ENCODE measurements around the gene ETS1. TPM values are rescaled to one million over a fixed set of nuclear protein-coding genes. Genes with fewer than 3 reads are reported as not detected.
"Not testable (repeated sequence)": the region's sequence is repeated elsewhere in the genome, so short reads cannot be mapped to it uniquely, and the experiment has no call there.

The ETS1 gene
- total RNA-seq, 4 donors from 2014 or later, result 23.6 to 56.7 (median 29.2) TPM

DNA sequence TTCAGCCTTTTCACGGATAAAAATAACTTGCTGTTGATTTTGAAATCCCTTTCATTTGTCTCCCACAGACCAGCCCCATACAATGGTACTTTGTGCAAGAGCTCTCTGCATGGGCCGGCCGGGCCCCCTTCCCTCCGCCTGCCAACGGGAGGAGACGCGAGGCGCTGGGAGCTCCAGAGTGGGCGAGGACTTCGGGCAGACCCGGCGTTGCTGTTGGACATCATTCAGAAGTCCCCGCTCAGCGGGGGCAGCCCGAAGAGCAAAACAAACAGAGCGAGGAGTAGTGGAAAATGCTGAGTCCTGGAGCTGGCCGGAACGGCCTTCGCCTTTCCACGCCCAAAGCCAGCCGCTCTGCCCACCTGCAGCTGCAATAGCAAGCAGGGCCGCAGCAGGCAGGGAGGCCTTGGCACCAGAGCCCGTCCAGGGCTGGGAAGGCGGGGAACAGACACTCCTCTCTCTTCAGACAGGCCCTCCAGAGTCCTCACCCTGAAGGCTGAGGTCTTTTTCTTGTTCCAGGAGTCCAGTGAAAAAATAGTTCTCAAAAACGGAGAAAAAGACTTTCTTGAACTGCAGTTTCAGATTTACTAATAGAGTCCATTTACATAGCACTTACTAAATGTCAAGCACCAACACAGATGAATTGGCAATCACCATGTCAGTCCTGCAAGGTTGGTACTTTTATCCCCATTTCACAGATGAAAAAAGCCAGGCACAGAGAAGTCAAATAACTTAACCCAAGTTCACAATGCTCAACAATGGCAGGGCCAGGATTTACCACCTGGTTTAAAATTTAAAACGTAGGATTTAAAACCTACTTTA lies 135.5 kb downstream of the ETS1 start:
- no peaks in the 10 kb centered on the region for H3K36me3 ChIP-seq
- WGBS, 2 donors (ENCODE audit: low coverage in 1 of 2), result 64 to 65% methylated on average over 14 to 26 of the region's 26 CpGs
- H3K9me3 ChIP-seq, result no peaks in the 10 kb centered on the region
- intact Hi-C loops (cut with DNase I; ENCODE audit: low total_unique reads), result no loop called here
- in situ Hi-C loops (cut with MboI; ENCODE audit: low pct_ligation_motif_present in 1 of 4, low pct_unique_long_range_greater_than_20kb in 1 of 4, low sequenced_read_pairs in 3 of 4), result loop anchor here in 1 of 4 donors (25.0 kb wide), 1 partner anchor 140 kb away; no protein-coding TSS in a partner anchor
- peak overlapping the region; percentile 37 to 67 (median 63) for H3K27ac ChIP-seq
- peaks cover 12 to 51% (median 32%) of the 10 kb centered on the region in 4 donors for H3K4me1 ChIP-seq
- TF ChIP-seq POLR2A (IDR thresholded peaks at IDR 0.05), result no peak
- TF ChIP-seq, protein P1, sequence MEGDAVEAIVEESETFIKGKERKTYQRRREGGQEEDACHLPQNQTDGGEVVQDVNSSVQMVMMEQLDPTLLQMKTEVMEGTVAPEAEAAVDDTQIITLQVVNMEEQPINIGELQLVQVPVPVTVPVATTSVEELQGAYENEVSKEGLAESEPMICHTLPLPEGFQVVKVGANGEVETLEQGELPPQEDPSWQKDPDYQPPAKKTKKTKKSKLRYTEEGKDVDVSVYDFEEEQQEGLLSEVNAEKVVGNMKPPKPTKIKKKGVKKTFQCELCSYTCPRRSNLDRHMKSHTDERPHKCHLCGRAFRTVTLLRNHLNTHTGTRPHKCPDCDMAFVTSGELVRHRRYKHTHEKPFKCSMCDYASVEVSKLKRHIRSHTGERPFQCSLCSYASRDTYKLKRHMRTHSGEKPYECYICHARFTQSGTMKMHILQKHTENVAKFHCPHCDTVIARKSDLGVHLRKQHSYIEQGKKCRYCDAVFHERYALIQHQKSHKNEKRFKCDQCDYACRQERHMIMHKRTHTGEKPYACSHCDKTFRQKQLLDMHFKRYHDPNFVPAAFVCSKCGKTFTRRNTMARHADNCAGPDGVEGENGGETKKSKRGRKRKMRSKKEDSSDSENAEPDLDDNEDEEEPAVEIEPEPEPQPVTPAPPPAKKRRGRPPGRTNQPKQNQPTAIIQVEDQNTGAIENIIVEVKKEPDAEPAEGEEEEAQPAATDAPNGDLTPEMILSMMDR (IDR thresholded peaks at IDR 0.05), result peak in 1 of 5 experiments; percentile 15
- peak; percentile 38 for DNase-seq
- no peak overlapping the region for H3K4me3 ChIP-seq
- H3K27me3 ChIP-seq, result no peaks in the 10 kb centered on the region

DNA sequence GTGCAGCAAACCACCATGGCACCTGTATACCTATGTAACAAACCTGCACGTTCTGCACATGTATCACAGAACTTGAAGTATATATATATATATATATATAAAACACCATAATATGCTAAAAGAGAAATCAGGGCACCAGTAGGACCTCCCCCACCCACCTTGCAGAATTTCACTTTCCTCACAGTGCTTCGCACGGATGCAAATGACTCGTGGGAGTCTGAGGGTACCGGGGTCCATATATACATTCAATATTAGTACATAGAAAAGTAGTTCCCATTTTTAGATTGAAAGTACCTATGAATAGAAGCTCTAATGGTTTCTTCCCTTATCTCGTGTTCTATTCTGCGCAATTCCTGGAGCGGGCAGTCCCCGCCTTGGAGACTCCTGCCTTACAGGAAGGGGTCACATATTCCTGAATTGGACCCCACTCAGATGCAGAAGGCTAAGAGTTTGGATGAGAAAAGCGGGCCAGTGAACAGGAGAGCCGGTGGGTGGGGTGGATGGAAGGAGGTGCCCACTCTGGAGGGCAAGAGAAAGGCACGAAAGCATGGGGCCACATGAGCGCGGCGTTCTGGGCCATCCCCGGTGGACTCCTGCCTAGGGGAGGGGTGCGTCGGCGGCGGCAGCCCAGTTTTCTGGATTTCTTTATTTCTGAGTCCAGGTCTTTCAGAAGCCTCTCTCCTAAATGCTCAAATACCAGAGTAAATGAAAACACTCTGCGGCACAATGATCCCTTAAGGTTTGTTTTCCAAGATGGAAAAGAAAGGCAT lies 136.3 kb downstream of the ETS1 start:
- no peaks in the 10 kb centered on the region for H3K9me3 ChIP-seq
- peak overlapping the region in 3 of 4 donors; percentile 37 to 64 (median 62) for H3K27ac ChIP-seq
- no peaks in the 10 kb centered on the region for H3K27me3 ChIP-seq
- in situ Hi-C loops (cut with MboI; ENCODE audit: low pct_ligation_motif_present in 1 of 4, low pct_unique_long_range_greater_than_20kb in 1 of 4, low sequenced_read_pairs in 3 of 4) (loop anchor here in 1 of 4 donors (25.0 kb wide), 1 partner anchor 139 kb away; no protein-coding TSS in a partner anchor), intact Hi-C loops (cut with DNase I; ENCODE audit: low total_unique reads) (no loop called here)
- no peaks in the 10 kb centered on the region for H3K36me3 ChIP-seq
- peaks cover 12 to 51% (median 32%) of the 10 kb centered on the region in 4 donors for H3K4me1 ChIP-seq
- no peak for DNase-seq
- TF ChIP-seq, protein P1 (IDR thresholded peaks at IDR 0.05), result no peak
- no peak for TF ChIP-seq POLR2A (IDR thresholded peaks at IDR 0.05)
- TF ChIP-seq EP300 (IDR thresholded peaks at IDR 0.05; ENCODE audit: low read depth), result no peak
- TF ChIP-seq POLR2AphosphoS5 (IDR thresholded peaks at IDR 0.05), result no peak
- no peak overlapping the region for H3K4me3 ChIP-seq
- WGBS, 2 donors (ENCODE audit: low coverage in 1 of 2), result 89% methylated on average over 19 to 21 of the region's 21 CpGs

DNA sequence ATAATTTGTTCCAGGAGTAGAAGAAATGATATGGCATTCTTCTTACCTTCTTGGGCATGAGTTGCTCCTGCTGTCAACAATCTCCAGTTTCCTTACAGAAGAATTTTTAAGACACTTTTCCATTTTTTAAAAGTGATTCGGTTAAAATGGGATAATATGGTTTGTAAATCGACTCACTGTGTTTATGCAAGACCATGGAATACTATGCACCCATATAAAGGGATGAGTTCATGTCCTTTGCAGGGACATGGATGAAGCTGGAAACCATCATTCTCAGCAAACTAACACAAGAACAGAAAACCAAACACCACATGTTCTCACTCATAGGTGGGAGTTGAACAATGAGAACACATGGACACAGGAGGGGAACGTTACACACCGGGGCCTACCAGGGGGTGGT lies 136.9 kb downstream of the ETS1 start:
- H3K4me3 ChIP-seq; H3K9me3 ChIP-seq; H3K27me3 ChIP-seq; H3K36me3 ChIP-seq; H3K27ac ChIP-seq; intact Hi-C loops (cut with DNase I; ENCODE audit: low total_unique reads); DNase-seq: not testable (repeated sequence)
- 78% methylated on average over 4 of the region's 4 CpGs for WGBS, 2 donors (ENCODE audit: low coverage in 1 of 2)
- H3K4me1 ChIP-seq, result peaks cover 12 to 51% (median 32%) of the 10 kb centered on the region in 4 donors
- in situ Hi-C loops (cut with MboI; ENCODE audit: low pct_ligation_motif_present in 1 of 4, low pct_unique_long_range_greater_than_20kb in 1 of 4, low sequenced_read_pairs in 3 of 4), result loop anchor here in 1 of 4 donors (25.0 kb wide), 1 partner anchor 138 kb away; no protein-coding TSS in a partner anchor

DNA sequence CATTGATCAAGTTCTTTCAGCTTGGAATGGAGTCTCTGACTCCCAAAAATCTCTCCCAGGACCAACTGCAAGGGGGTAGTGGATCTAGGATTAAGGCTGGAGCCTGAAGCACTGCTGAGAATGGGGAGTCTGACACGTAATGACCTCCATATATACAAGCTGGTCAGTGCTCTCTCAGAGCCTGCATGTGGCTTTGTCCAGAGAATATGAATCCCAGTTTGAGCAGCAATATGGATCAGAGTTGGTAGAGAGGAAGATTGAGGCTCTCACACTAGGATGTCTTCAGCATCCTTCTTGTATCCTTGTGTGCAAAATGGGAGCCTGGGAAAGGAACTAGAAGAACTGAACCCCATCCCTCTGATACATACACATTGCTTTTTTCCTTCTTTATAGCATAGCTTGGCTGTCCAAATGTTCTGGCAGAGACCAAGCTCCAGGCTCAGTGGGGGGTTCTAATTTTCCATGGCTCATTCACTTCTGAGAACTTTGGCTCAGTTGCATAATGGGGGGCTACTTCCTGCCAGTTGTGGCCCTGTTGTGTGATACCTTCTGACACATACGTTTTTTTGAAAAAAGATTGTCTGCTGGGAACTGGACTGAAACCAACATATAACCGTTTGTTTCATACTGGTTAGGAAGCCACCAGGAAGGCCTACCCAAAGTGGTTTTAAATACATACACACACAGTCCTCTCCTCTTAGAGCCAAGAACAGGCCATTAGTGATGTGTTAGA lies 138.2 kb downstream of the ETS1 start:
- DNase-seq, result no peak
- intact Hi-C loops (cut with DNase I; ENCODE audit: low total_unique reads), result no loop called here
- Histone ChIP-seq H3K27ac (peak overlapping the region; percentile 69 to 88 (median 78)), H3K9me3 (no peaks in the 10 kb centered on the region), H3K27me3 (no peaks in the 10 kb centered on the region), H3K36me3 (no peaks in the 10 kb centered on the region), H3K4me1 (peaks cover 12 to 48% (median 32%) of the 10 kb centered on the region in 4 donors), H3K4me3 (no peak overlapping the region)
- TF ChIP-seq, protein P1 (IDR thresholded peaks at IDR 0.05), result no peak
- TF ChIP-seq EP300 (IDR thresholded peaks at IDR 0.05; ENCODE audit: low read depth) (no peak), POLR2AphosphoS5 (IDR thresholded peaks at IDR 0.05) (no peak), POLR2A (IDR thresholded peaks at IDR 0.05) (no peak)
- in situ Hi-C loops (cut with MboI; ENCODE audit: low pct_ligation_motif_present in 1 of 4, low pct_unique_long_range_greater_than_20kb in 1 of 4, low sequenced_read_pairs in 3 of 4), result no loop called here
- WGBS, 2 donors (ENCODE audit: low coverage in 1 of 2), result 63 to 76% methylated on average over 3 of the region's 3 CpGs

Measured in transverse colon (tissue), 4 donors.